HepG2 (cell line): ENCODE measurements around the gene ACSF3. TPM values are rescaled to one million over a fixed set of nuclear protein-coding genes. Genes with fewer than 3 reads are reported as not detected.
"Not testable (repeated sequence)": the region's sequence is repeated elsewhere in the genome, so short reads cannot be mapped to it uniquely, and the experiment has no call there.

Experiments
- CBX5 ChIP-seq: sonication (generic); formaldehyde crosslinking; IDR thresholded peaks from 2 replicates; pipeline ENCODE4 v1.4.0; 2020; ENCODE audit warnings: missing genetic modification reagents, borderline replicate concordance
- ETV6 ChIP-seq: sonication (generic); formaldehyde crosslinking; conservative IDR thresholded peaks from 2 replicates; pipeline ENCODE4 v1.4.0; 2020; ENCODE audit warnings: missing genetic modification reagents
- GABPA ChIP-seq, 2 experiments: IDR thresholded peaks; 2 replicates each; pipeline ENCODE4 v1.6.1; 2011 to 2016; ENCODE audit warnings: low read depth in 2 of 2, low read length in 1 of 2, missing biosample characterization in 1 of 2, missing genetic modification characterization in 1 of 2
- ISL2 ChIP-seq: sonication (generic); formaldehyde crosslinking; IDR thresholded peaks from 2 replicates; pipeline ENCODE4 v1.5.0; 2020; ENCODE audit warnings: missing genetic modification reagents
- MIER3 ChIP-seq: IDR thresholded peaks from 2 replicates; pipeline ENCODE4 v1.6.1; 2016; ENCODE audit warnings: missing compliant biosample characterization, borderline replicate concordance
- PATZ1 ChIP-seq: sonication (generic); formaldehyde crosslinking; IDR thresholded peaks from 2 replicates; pipeline ENCODE4 v1.4.0; 2020; ENCODE audit warnings: missing genetic modification reagents
- RNF2 ChIP-seq: fragments of 450-650 bp; conservative IDR thresholded peaks from 2 replicates; pipeline ENCODE4 v1.6.1; 2016; ENCODE audit warnings: low read depth
- TBX3 ChIP-seq: fragments of 450-650 bp; IDR thresholded peaks from 2 replicates; pipeline ENCODE4 v1.6.1; 2017; ENCODE audit warnings: antibody characterized with exemption, mild to moderate bottlenecking, inconsistent platforms, borderline replicate concordance
- ZFAT ChIP-seq: sonication (generic); formaldehyde crosslinking; conservative IDR thresholded peaks from 2 replicates; pipeline ENCODE4 v1.8.1; 2023; ENCODE audit warnings: missing genetic modification reagents, inconsistent platforms
- ZNF138 ChIP-seq: sonication (generic); formaldehyde crosslinking; IDR thresholded peaks from 2 replicates; pipeline ENCODE4 v1.5.0; 2020; ENCODE audit warnings: mild to moderate bottlenecking, low read depth, missing genetic modification reagents
- ZNF468 ChIP-seq: sonication (generic); formaldehyde crosslinking; IDR thresholded peaks from 2 replicates; pipeline ENCODE4 v1.8.0; 2022; ENCODE audit warnings: mild to moderate bottlenecking, moderate library complexity, missing genetic modification reagents
- ZNF543 ChIP-seq: sonication (generic); formaldehyde crosslinking; IDR thresholded peaks from 2 replicates; pipeline ENCODE4 v1.4.0; 2020; ENCODE audit warnings: mild to moderate bottlenecking, missing genetic modification reagents
- ZNF574 ChIP-seq: sonication (generic); formaldehyde crosslinking; IDR thresholded peaks from 2 replicates; pipeline ENCODE4 v1.4.0; 2020; ENCODE audit warnings: missing genetic modification reagents
- ZNF768 ChIP-seq: sonication (generic); formaldehyde crosslinking; IDR thresholded peaks from 2 replicates; pipeline ENCODE4 v1.4.0; 2020; ENCODE audit warnings: missing genetic modification reagents
- ZNF83 ChIP-seq: sonication (generic); formaldehyde crosslinking; IDR thresholded peaks from 2 replicates; pipeline ENCODE4 v1.4.0; 2020; ENCODE audit warnings: missing genetic modification reagents, mild to moderate bottlenecking, borderline replicate concordance
- polyA plus RNA-seq, 8 experiments: library from polyadenylated mRNA; depleted of rRNA in 3 of 8; stranded (reverse) in 7 of 8; unstranded in 1 of 8; fragments of >200 nt; fragmentation: Illumina TruSeq in 4 of 8; extraction: Trizol in 4 of 8; gene quantifications; 2 replicates each; pipeline versions ENCODE4 v1.2.1 to v1.2.3, GENCODE V29; 2011 to 2016; ENCODE audit warnings: low read depth in 4 of 8, missing spikeins in 1 of 8, mixed read lengths in 1 of 8; ENCODE audit not compliant: insufficient read depth in 1 of 8
- total RNA-seq, 5 experiments: library from RNA; depleted of rRNA; stranded (reverse); fragments of >200 nt; fragmentation: Illumina TruSeq; extraction: Trizol; gene quantifications; 2 replicates each; pipeline ENCODE4 v1.2.3, GENCODE V29; 2016; ENCODE audit warnings: low read depth in 1 of 5
- TF ChIP-seq, protein P1 (sequence below): sonication (generic); formaldehyde crosslinking; IDR thresholded peaks from 2 replicates; pipeline ENCODE4 v1.4.0; 2020; ENCODE audit warnings: low read depth, mild to moderate bottlenecking, missing genetic modification reagents
- TF ChIP-seq, protein P2 (sequence below): sonication (generic); formaldehyde crosslinking; IDR thresholded peaks from 2 replicates; pipeline ENCODE4 v1.5.1; 2020; ENCODE audit warnings: mild to moderate bottlenecking, missing genetic modification reagents, moderate library complexity
- TF ChIP-seq, protein P3 (sequence below): sonication (generic); formaldehyde crosslinking; IDR thresholded peaks from 2 replicates; pipeline ENCODE4 v1.4.0; 2020; ENCODE audit warnings: missing genetic modification reagents

ACSF3 gene
- total and polyA plus RNA-seq, 2 of the 13 experiments (the other 11 are each of a cell fraction or from before 2014, with no cell fraction given): 14.9 to 30.6 TPM

DNA sequence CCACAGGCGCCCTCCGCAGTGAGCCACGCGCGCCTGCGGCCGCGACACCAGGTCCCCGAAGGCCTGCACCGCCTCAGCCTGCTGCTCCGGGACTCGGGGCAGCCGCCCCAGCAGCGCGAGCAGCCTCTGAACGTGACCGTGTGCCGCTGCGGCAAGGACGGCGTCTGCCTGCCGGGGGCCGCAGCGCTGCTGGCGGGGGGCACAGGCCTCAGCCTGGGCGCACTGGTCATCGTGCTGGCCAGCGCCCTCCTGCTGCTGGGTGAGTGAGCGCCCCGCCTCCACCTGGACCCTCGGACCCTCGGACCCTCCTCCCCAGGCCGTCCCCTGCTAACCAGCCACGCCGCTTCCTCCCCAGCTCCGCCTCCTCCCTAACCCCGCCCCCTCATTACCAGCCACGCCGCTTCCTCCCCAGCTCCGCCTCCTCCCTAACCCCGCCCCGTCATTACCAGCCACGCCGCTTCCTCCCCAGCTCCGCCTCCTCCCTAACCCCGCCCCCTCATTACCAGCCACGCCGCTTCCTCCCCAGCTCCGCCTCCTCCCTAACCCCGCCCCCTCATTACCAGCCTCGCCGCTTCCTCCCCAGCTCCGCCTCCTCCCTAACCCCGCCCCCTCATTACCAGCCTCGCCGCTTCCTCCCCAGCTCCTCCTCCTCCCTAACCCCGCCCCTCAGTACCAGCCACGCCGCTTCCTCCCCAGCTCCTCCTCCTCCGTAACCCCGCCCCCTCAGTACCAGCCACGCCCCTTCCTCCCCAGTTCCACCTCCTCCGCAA lies 98.7 kb downstream of the ACSF3 start (continued):
- TF ChIP-seq PATZ1 (peak; percentile 96), ZNF468 (CRISPR knock-in tag) (0 out of 2 replicates have a peak, but pooled peaks have one; percentile 67), ZNF543 (CRISPR knock-in tag) (peak; percentile 43; the same call in 1 of the 2 replicates), ZNF574 (peak; percentile 82), RNF2 (peak; percentile 88), CBX5 (peak; percentile 53; the same call in 1 of the 2 replicates), ZNF83 (CRISPR knock-in tag) (peak; percentile 95; the same call in 1 of the 2 replicates), ZNF768 (CRISPR knock-in tag) (peak; percentile 85), ZNF138 (CRISPR knock-in tag) (peak; percentile 84; the same call in 1 of the 2 replicates), MIER3 (CRISPR knock-in tag) (peak; percentile 88; the same call in 1 of the 2 replicates), GABPA (CRISPR knock-in tag; IDR thresholded peaks at IDR 0.05; ENCODE audit: low read depth) (peak; percentile 56; the same call in 1 of the 2 replicates), ISL2 (CRISPR knock-in tag) (0 out of 2 replicates have a peak, but pooled peaks have one; percentile 38), ETV6 (CRISPR knock-in tag) (peak; percentile 90), TBX3 (peak; percentile 45; the same call in 1 of the 2 replicates), ZFAT (CRISPR knock-in tag) (0 out of 2 replicates have a peak, but pooled peaks have one; percentile 38)
- TF ChIP-seq, protein P1, sequence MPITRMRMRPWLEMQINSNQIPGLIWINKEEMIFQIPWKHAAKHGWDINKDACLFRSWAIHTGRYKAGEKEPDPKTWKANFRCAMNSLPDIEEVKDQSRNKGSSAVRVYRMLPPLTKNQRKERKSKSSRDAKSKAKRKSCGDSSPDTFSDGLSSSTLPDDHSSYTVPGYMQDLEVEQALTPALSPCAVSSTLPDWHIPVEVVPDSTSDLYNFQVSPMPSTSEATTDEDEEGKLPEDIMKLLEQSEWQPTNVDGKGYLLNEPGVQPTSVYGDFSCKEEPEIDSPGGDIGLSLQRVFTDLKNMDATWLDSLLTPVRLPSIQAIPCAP: 0 out of 2 replicates have a peak, but pooled peaks have one; percentile 31
- TF ChIP-seq GABPA (IDR thresholded peaks at IDR 0.05; ENCODE audit: low read depth, low read length): not testable (repeated sequence)
- TF ChIP-seq, protein P2, sequence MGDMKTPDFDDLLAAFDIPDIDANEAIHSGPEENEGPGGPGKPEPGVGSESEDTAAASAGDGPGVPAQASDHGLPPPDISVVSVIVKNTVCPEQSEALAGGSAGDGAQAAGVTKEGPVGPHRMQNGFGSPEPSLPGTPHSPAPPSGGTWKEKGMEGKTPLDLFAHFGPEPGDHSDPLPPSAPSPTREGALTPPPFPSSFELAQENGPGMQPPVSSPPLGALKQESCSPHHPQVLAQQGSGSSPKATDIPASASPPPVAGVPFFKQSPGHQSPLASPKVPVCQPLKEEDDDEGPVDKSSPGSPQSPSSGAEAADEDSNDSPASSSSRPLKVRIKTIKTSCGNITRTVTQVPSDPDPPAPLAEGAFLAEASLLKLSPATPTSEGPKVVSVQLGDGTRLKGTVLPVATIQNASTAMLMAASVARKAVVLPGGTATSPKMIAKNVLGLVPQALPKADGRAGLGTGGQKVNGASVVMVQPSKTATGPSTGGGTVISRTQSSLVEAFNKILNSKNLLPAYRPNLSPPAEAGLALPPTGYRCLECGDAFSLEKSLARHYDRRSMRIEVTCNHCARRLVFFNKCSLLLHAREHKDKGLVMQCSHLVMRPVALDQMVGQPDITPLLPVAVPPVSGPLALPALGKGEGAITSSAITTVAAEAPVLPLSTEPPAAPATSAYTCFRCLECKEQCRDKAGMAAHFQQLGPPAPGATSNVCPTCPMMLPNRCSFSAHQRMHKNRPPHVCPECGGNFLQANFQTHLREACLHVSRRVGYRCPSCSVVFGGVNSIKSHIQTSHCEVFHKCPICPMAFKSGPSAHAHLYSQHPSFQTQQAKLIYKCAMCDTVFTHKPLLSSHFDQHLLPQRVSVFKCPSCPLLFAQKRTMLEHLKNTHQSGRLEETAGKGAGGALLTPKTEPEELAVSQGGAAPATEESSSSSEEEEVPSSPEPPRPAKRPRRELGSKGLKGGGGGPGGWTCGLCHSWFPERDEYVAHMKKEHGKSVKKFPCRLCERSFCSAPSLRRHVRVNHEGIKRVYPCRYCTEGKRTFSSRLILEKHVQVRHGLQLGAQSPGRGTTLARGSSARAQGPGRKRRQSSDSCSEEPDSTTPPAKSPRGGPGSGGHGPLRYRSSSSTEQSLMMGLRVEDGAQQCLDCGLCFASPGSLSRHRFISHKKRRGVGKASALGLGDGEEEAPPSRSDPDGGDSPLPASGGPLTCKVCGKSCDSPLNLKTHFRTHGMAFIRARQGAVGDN (CRISPR knock-in tag): peak; percentile 80
- TF ChIP-seq, protein P3, sequence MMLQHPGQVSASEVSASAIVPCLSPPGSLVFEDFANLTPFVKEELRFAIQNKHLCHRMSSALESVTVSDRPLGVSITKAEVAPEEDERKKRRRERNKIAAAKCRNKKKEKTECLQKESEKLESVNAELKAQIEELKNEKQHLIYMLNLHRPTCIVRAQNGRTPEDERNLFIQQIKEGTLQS (CRISPR knock-in tag): peak; percentile 66; the same call in 1 of the 2 replicates
